ENCODE data around the gene SMOC2.
A peak's percentile ranks its signal among the peaks of the same experiment; 100 is the strongest.
"Not testable (repeated sequence)": the region's sequence is repeated elsewhere in the genome, so short reads cannot be mapped to it uniquely, and the experiment has no call there.

SMOC2 gene

GRCh38 chr6:168524571-168525001 is 83.6 kb downstream of the SMOC2 start:
- peak; percentile 39 to 62 for DNase-seq

GRCh38 chr6:168525114-168525513 is 84.1 kb downstream of the SMOC2 start:
- DNase-seq = no peak

- no peak for DNase-seq
Observed at GRCh38 chr6:168525926-168526630, 85.1 kb downstream of the SMOC2 start.

- DNase-seq = no peak
Observed at GRCh38 chr6:168526841-168527281, 85.9 kb downstream of the SMOC2 start.

GRCh38 chr6:168527451-168528210 is 86.6 kb downstream of the SMOC2 start:
- DNase-seq = no peak

- no peak for DNase-seq
Observed at GRCh38 chr6:168528474-168529095, 87.6 kb downstream of the SMOC2 start.

- no peak for DNase-seq
Observed at GRCh38 chr6:168529214-168529613, 88.2 kb downstream of the SMOC2 start.

GRCh38 chr6:168530653-168531071 is 89.7 kb downstream of the SMOC2 start:
- no peak for DNase-seq

- DNase-seq = no peak
Observed at GRCh38 chr6:168532070-168532469, 91.1 kb downstream of the SMOC2 start.

GRCh38 chr6:168533414-168533813 is 92.4 kb downstream of the SMOC2 start:
- no peak for DNase-seq

- DNase-seq = no peak
Observed at GRCh38 chr6:168534265-168534664, 93.3 kb downstream of the SMOC2 start.

GRCh38 chr6:168535711-168536110 is 94.7 kb downstream of the SMOC2 start:
- DNase-seq = no peak

- DNase-seq = no peak
Observed at GRCh38 chr6:168536196-168536595, 95.2 kb downstream of the SMOC2 start.

GRCh38 chr6:168536665-168537539 is 95.9 kb downstream of the SMOC2 start:
- DNase-seq = no peak

GRCh38 chr6:168537540-168537884 is 96.5 kb downstream of the SMOC2 start:
- no peak for DNase-seq

- DNase-seq = not testable (repeated sequence)
Observed at GRCh38 chr6:168538188-168538891, 97.4 kb downstream of the SMOC2 start.

GRCh38 chr6:168538892-168539811 is 98.2 kb downstream of the SMOC2 start:
- no peak for DNase-seq

GRCh38 chr6:168540713-168541291 is 99.8 kb downstream of the SMOC2 start:
- no peak for DNase-seq

- no peak for DNase-seq
Observed at GRCh38 chr6:168541307-168541706, 100.3 kb downstream of the SMOC2 start.

- no peak for DNase-seq
Observed at GRCh38 chr6:168542301-168542700, 101.3 kb downstream of the SMOC2 start.

- no peak for DNase-seq
Observed at GRCh38 chr6:168545428-168545827, 104.4 kb downstream of the SMOC2 start.

Measured in NCI-H187 (cell line).